Sigmoid colon (tissue), 4 donors: Measurements from ENCODE around the gene NTNG1.

ENCODE experiments used
- POLR2A ChIP-seq, 2 donors: fragments of 450-650 bp; IDR thresholded peaks; one replicate each; pipeline ENCODE4 v1.6.1; 2016; ENCODE audit warnings: antibody characterized with exemption in 2 of 2, mild to moderate bottlenecking in 2 of 2, moderate library complexity in 2 of 2
- POLR2AphosphoS5 ChIP-seq, 4 donors: sonication (generic); formaldehyde crosslinking; IDR thresholded peaks; one replicate each; pipeline ENCODE4 v1.6.1; 2017; ENCODE audit warnings: antibody characterized with exemption in 4 of 4
- TF ChIP-seq, protein P1 (sequence below), 4 experiments: fragments of 450-650 bp in 3 of 4; fragments of 200-600 bp in 1 of 4; IDR thresholded peaks; one replicate each; pipeline ENCODE4 v1.5.1; 2016 to 2019; ENCODE audit warnings: antibody characterized with exemption in 4 of 4, mild to moderate bottlenecking in 3 of 4, moderate library complexity in 2 of 4

DNA sequence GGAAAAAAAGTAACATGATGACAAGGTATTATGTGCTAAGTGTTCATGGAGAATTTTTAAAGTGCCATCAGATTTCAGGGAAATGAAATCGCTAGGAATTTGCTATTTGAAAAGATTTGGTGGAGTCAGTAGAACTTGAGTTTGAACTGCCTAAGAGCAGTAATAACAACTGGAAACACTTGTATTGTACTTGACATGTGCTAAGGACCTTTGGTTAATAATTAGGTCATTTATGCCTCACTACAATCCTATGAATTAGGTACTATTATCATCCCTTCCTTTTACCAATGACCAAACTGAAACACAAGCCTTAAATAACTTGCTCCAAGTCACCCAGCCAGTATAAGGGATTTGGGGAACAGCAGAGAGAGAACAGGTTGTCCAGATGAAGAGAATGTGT is 133.4 kb downstream of the NTNG1 start:
- TF ChIP-seq POLR2A (IDR thresholded peaks at IDR 0.05) (no peak), POLR2AphosphoS5 (IDR thresholded peaks at IDR 0.05) (no peak)
- TF ChIP-seq, protein P1, sequence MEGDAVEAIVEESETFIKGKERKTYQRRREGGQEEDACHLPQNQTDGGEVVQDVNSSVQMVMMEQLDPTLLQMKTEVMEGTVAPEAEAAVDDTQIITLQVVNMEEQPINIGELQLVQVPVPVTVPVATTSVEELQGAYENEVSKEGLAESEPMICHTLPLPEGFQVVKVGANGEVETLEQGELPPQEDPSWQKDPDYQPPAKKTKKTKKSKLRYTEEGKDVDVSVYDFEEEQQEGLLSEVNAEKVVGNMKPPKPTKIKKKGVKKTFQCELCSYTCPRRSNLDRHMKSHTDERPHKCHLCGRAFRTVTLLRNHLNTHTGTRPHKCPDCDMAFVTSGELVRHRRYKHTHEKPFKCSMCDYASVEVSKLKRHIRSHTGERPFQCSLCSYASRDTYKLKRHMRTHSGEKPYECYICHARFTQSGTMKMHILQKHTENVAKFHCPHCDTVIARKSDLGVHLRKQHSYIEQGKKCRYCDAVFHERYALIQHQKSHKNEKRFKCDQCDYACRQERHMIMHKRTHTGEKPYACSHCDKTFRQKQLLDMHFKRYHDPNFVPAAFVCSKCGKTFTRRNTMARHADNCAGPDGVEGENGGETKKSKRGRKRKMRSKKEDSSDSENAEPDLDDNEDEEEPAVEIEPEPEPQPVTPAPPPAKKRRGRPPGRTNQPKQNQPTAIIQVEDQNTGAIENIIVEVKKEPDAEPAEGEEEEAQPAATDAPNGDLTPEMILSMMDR (IDR thresholded peaks at IDR 0.05), result no peak
